Keratinocyte (primary cell): ENCODE results near the gene ERGIC1.

Experiments used
- EZH2 ChIP-seq: IDR thresholded peaks from one replicate; pipeline ENCODE4 v1.6.1; 2012; ENCODE audit warnings: inconsistent platforms, mild to moderate bottlenecking, low read length, moderate library complexity
- TF ChIP-seq, protein P1 (sequence below), 3 experiments: IDR thresholded peaks in 1 of 3; conservative IDR thresholded peaks in 1 of 3; optimal IDR thresholded peaks in 1 of 3; 2 replicates in 2 of 3; 3 replicates in 1 of 3; pipeline versions ENCODE3 to v1.5.1; 2011; ENCODE audit warnings: low read length in 3 of 3, mild to moderate bottlenecking in 3 of 3, moderate library complexity in 2 of 3, control low read depth in 1 of 3, inconsistent platforms in 1 of 3; ENCODE audit not compliant: insufficient read depth in 2 of 3; ENCODE audit errors: extremely low read depth in 1 of 3

DNA sequence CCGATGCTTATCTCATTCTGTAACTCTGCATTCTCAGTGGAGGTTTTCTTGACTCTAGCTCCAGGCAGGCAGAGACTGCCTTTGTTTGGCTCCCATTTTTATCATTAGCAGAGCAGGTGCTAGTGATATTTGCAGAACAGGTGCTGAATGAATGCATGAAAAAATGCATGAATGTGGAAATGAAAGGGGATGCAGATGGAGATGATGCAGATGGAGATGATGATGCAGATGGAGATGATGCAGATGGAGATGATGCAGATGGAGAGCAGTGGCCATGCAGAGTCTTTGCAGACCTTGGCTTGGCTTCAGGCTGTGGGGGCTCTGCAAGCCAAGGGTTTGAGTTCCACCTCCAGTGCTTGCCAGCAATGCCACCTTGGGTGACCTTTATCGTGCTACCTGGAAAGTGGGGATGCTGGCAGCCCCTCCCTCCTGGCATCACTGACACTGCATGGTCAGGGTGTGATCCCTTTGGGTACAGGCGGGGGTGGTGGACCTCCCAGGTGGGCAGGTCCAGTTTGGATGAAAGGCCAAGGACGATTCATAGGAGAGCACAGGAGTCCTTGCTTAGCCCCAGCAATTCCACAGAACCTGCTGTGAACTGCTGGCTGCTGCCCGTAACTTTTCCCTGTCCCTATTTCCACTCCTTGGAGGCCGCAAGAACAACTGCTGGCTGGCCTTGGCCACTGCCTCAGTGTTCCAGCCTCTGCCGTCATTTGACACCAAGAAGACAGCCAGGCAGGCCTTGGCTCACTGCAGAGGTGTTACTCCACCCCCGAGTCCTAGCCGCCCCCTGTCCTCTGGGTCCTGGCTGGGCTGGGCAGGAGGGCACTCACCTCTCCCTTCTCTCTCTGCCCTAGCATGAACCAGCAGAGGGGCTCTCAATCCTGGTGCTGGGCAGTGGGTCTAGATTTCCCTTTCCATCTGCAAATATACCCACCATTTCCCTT is 33.0 kb downstream of the ERGIC1 start:
- TF ChIP-seq, protein P1, sequence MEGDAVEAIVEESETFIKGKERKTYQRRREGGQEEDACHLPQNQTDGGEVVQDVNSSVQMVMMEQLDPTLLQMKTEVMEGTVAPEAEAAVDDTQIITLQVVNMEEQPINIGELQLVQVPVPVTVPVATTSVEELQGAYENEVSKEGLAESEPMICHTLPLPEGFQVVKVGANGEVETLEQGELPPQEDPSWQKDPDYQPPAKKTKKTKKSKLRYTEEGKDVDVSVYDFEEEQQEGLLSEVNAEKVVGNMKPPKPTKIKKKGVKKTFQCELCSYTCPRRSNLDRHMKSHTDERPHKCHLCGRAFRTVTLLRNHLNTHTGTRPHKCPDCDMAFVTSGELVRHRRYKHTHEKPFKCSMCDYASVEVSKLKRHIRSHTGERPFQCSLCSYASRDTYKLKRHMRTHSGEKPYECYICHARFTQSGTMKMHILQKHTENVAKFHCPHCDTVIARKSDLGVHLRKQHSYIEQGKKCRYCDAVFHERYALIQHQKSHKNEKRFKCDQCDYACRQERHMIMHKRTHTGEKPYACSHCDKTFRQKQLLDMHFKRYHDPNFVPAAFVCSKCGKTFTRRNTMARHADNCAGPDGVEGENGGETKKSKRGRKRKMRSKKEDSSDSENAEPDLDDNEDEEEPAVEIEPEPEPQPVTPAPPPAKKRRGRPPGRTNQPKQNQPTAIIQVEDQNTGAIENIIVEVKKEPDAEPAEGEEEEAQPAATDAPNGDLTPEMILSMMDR (optimal IDR thresholded peaks at IDR 0.05 in 1 of 3, IDR thresholded peaks at IDR 0.05 in 1 of 3, conservative IDR thresholded peaks at IDR 0.05 in 1 of 3; ENCODE audit: extremely low read depth in 1 of 3, insufficient read depth in 2 of 3, low read length in 3 of 3) = no peak
- TF ChIP-seq EZH2 = no peak
